Measurements from ENCODE around the gene NUBPL.

Gene NUBPL

DNA sequence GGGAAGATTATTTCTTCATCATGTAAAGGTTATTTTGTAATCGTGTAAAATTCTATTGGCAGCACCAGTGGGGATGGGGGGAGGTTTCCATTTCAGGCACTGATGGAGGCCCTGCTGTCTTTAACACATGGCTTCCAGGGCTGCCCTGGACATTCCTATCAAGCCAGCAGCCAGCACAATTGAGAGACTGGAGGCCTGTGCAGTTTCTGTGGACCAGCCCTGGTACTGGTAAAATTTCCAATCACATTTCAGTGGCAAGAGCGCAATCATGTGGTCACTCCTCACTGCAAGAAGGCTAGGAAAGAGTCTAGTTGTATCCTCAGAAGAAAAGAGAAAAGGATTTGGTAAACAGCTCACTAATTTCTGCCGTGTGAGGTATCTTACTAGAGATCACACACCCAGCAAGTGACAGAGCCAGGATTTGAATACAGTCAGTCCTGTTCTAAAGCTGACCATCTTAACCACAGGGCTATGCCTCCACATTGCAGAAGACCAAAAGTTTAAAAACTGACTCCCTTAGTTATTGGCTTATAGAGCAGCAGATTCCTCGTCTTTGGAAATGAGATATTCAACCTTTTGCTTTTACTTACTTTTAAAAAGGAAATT, 336.5 kb downstream of the NUBPL start:
- DNase-seq (ENCODE audit: insufficient read length, low spot score) (no peak), FAIRE-seq (peak; percentile 52)

DNA sequence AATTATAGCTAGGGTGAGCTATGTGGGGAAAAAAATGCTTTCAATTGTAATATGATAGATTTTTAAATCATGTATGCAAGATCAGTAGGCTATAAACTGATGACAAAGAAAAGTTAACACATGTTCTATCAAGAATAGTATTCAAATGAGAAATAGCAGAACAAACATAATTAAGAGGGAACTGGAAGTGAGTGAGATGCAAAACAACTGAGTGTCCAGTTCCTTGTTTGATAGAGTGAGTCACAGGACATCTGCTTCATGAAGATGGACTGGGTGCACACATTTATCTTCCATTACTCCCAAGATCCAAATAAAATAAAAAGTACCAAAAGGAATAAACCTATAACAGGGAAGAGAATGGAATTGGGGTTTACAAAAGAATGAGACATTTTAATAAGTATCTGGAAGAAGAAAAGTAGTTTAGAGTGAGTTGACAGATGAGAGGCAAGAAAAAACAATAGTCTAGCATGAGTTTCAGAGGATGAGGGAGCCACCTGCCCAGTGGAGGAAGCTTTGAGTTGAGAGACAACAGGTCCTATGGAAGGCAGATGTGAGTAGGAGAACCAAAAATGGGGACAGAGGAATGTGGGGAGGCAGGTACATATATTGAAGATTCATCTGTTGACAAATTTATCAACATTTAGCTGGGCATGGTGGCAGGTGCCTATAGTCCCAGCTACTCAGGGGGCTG, 337.8 kb downstream of the NUBPL start:
- DNase-seq (ENCODE audit: insufficient read length, low spot score) (no peak), FAIRE-seq (no peak)

DNA sequence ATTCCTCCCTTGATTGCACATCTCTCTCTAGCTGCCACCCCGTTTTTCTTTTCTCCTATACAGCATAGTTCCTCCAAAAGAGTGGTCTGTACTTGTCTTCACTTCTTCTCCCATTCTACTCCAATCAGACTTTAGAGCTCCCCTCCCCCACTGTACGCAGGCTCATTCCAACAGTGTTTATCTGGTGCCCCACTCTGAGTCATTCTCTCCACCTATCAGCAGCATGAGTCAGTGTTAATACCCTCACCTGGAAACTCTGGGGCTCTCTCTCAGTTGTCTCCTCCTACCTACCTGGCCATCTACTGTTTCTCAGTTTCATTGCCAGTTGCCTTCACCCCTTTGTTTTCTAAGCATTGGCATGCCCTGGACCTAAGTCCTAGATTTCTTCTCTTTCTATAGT, 340.8 kb downstream of the NUBPL start:
- FAIRE-seq = no peak
- DNase-seq (ENCODE audit: insufficient read length, low spot score) = no peak

DNA sequence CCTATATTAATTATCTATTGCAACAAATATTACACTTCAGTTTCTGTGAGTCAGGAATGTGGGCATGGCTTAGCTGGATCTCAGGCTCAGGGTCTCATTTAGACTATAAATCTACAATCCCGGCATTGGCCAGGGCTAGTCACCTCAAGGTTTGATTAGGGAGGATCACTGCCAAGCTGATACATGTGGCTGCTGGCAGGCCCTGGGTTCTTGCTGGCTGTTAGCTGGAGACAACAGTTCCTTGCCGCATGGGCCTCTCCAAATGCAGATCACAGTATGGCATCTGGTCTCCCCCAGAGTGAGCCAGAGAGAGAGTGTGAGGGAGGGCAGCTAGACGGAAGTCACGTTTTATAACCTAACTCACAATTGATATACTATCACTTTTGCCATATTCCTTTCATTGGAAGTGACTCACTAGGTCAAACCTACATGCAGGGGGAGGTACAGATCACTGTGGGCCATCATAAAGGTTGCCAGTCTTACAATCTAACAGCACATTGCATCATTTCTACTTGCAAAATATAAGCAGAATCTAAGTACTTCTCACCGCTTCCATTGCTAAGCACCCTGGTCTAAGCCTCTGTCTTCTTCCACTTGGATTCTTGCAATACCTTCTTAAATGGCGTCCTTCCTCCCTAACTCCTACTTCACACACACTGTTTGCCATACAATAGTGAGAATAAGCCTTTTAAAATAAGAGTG, 341.9 kb downstream of the NUBPL start:
- DNase-seq (ENCODE audit: insufficient read length, low spot score) = no peak
- FAIRE-seq = peak; percentile 46

DNA sequence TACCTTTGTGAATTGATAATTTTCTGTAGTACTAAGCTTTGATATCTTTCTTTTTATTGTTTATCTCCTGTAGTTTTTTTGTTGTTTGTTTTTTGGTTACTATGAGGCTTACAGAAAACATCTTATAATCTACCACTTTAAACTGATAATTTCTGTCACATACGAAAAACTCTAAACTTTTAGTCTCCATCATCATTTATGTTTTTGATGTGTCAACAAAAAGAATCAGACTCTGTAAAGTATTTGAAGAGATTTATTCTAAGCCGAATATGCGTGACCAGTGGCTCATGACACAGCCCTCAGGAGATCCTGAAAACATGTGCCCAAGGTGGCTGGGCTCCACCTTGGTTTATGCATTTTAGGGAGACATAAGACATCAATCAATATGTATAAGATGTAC, 348.8 kb downstream of the NUBPL start:
- peak; percentile 28 for FAIRE-seq
- DNase-seq (ENCODE audit: insufficient read length, low spot score) = no peak

All from HTR-8/SVneo (cell line).